ENCODE data around the gene ABCC1. TPM values are rescaled to one million over a fixed set of nuclear protein-coding genes. Genes with fewer than 3 reads are reported as not detected.

The ABCC1 gene
- total RNA-seq, 1 donor from 2014 or later: 49.8 TPM

DNA sequence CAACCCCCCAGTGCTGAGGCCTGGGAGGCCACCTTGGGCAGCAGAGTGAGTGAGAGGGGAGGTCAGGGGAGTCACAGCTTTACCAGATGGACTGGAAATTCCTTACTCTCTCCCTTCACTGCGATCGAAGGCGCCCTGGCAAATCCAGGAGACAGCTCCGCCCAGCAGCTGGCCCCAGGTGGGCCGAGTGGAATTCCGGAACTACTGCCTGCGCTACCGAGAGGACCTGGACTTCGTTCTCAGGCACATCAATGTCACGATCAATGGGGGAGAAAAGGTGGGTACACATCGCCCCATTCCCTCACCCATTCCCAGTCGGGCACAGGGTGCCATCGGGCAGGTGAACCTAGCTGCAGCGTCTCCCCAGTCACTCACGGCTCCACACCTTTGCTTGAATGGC, 182.2 kb downstream of the ABCC1 start:
- TF ChIP-seq, protein P1, sequence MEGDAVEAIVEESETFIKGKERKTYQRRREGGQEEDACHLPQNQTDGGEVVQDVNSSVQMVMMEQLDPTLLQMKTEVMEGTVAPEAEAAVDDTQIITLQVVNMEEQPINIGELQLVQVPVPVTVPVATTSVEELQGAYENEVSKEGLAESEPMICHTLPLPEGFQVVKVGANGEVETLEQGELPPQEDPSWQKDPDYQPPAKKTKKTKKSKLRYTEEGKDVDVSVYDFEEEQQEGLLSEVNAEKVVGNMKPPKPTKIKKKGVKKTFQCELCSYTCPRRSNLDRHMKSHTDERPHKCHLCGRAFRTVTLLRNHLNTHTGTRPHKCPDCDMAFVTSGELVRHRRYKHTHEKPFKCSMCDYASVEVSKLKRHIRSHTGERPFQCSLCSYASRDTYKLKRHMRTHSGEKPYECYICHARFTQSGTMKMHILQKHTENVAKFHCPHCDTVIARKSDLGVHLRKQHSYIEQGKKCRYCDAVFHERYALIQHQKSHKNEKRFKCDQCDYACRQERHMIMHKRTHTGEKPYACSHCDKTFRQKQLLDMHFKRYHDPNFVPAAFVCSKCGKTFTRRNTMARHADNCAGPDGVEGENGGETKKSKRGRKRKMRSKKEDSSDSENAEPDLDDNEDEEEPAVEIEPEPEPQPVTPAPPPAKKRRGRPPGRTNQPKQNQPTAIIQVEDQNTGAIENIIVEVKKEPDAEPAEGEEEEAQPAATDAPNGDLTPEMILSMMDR (IDR thresholded peaks at IDR 0.05): no peak
- peaks cover 79% of the 10 kb centered on the region for H3K36me3 Mint-ChIP-seq (ENCODE audit: low read depth)
- ATAC-seq (ENCODE audit: low read depth): no peak
- no peaks in the 10 kb centered on the region for H3K9me3 Mint-ChIP-seq
- ChIA-PET POLR2A (no interaction called here), CTCF (no interaction called here)
- intact Hi-C loops (cut with micrococcal nuclease): no loop called here
- no peaks in the 10 kb centered on the region for H3K27me3 Mint-ChIP-seq
- no peak overlapping the region for H3K4me3 Mint-ChIP-seq
- no peak overlapping the region for H3K27ac Mint-ChIP-seq
- peaks cover 4% of the 10 kb centered on the region for H3K4me1 Mint-ChIP-seq
- DNase-seq: no peak

DNA sequence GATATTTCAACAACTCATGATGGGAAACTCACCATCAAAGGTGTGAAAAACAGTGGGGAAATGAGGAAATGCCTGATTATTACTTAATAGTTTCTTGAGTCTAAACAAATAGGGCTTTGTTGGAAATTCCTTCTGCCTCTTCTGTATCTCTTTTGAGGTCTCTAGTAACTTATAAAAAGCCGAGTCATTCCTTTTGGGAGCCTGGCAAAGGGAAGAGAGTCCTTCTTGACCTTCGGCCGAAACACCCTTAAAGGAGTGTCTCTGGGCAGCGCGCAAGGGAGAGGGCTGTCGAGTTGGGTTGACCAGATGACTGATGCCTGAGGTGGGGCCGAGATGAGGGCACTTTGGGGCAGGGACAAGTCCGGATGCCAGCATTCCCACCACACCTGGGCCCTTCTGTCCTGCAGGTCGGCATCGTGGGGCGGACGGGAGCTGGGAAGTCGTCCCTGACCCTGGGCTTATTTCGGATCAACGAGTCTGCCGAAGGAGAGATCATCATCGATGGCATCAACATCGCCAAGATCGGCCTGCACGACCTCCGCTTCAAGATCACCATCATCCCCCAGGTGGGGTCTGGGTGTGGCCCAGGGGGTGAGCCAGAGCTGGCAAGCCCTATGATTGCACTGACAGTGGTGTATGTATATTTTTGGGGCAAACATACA, 184.7 kb downstream of the ABCC1 start:
- intact Hi-C loops (cut with micrococcal nuclease): no loop called here
- H3K4me3 Mint-ChIP-seq: no peak overlapping the region
- H3K9me3 Mint-ChIP-seq: no peaks in the 10 kb centered on the region
- DNase-seq: no peak
- peaks cover 85% of the 10 kb centered on the region for H3K36me3 Mint-ChIP-seq (ENCODE audit: low read depth)
- ChIA-PET POLR2A (no interaction called here), CTCF (interaction anchor here (0.6 kb wide), 1 partner anchor 313 kb away, joined by 3 read pairs; no protein-coding TSS in a partner anchor)
- TF ChIP-seq, protein P1 (IDR thresholded peaks at IDR 0.05): no peak
- H3K27me3 Mint-ChIP-seq: no peaks in the 10 kb centered on the region
- no peak overlapping the region for H3K27ac Mint-ChIP-seq
- ATAC-seq (ENCODE audit: low read depth): no peak
- no peaks in the 10 kb centered on the region for H3K4me1 Mint-ChIP-seq

DNA sequence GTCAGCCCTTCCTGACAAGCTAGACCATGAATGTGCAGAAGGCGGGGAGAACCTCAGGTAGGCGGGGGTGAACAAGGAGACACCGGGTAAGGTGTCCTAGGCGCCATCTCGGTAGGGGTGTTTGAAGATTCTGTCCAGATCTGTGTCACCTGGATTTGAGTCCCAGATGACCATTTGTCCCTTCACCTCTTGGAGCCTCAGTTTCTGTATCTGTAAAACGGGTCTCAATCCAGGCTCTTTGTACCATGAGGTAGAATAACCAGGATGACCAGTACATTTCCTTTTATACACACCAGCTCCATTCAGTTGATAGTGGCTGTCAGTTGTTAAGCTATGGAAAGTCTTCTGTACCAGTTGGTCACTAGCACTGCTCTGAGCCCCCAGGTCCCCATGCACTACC, 187.2 kb downstream of the ABCC1 start:
- Mint-ChIP-seq H3K27ac (no peak overlapping the region), H3K36me3 (ENCODE audit: low read depth) (peaks cover 91% of the 10 kb centered on the region), H3K27me3 (no peaks in the 10 kb centered on the region), H3K4me3 (no peak overlapping the region), H3K9me3 (no peaks in the 10 kb centered on the region), H3K4me1 (peaks cover 7% of the 10 kb centered on the region)
- intact Hi-C loops (cut with micrococcal nuclease): no loop called here
- CTCF ChIA-PET: no interaction called here
- ATAC-seq (ENCODE audit: low read depth) (no peak), DNase-seq (no peak)
- TF ChIP-seq, protein P1 (IDR thresholded peaks at IDR 0.05): no peak
- POLR2A ChIA-PET: interaction anchor here (0.7 kb wide), 1 partner anchor 123 kb away, joined by 3 read pairs; no protein-coding TSS in a partner anchor

DNA sequence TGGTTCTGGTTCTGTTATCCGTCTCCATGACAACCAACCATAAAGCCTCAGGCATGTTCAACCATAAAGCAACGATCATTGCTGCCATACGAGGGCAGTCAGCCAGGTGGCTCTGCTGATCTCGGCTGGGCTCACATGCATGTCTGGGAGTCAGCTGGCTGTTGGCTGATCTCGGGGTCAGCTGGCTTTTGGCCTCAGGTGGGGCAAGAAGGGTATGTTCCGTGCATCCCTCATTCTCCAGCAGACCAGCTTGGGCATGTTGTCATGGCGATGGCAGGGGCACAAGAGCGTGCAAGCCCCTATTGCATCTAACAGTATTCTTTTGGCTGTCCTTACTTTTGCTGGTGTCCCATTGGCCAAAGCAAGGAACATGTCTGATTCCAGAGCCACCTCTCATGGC, 187.7 kb downstream of the ABCC1 start:
- peaks cover 88% of the 10 kb centered on the region for H3K36me3 Mint-ChIP-seq (ENCODE audit: low read depth)
- CTCF ChIA-PET: no interaction called here

DNA sequence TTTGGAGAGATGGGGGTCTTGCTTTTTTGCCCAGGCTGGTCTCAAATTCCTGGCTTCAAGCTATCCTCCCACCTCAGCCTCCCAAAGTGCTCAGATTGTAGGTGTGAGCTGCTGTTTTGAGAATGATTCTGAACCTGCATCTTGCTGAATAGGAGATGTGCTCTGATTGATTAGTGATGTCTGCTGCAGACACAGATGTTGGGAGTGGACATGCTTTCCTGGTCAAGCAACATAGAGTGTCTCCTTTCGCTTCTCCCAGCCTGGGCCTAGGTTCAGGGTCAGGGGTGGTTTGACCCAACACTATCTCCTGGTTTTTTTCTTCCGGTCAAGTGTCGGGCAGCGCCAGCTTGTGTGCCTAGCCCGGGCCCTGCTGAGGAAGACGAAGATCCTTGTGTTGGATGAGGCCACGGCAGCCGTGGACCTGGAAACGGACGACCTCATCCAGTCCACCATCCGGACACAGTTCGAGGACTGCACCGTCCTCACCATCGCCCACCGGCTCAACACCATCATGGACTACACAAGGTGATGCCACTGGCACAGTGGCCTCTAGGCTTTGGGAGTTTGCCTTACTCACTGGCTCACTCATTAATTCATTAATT, 188.7 kb downstream of the ABCC1 start:
- intact Hi-C loops (cut with micrococcal nuclease): no loop called here

More for the DNA sequence above, 187.7 kb downstream of the ABCC1 start:
- TF ChIP-seq, protein P1 (IDR thresholded peaks at IDR 0.05): no peak
- no peaks in the 10 kb centered on the region for H3K9me3 Mint-ChIP-seq
- no peak for ATAC-seq (ENCODE audit: low read depth)
- DNase-seq: no peak
- intact Hi-C loops (cut with micrococcal nuclease): no loop called here
- no peak overlapping the region for H3K27ac Mint-ChIP-seq
- H3K27me3 Mint-ChIP-seq: no peaks in the 10 kb centered on the region
- H3K4me3 Mint-ChIP-seq: no peak overlapping the region
- POLR2A ChIA-PET: interaction anchor here (0.7 kb wide), 1 partner anchor 124 kb away, joined by 3 read pairs; no protein-coding TSS in a partner anchor
- peaks cover 7% of the 10 kb centered on the region for H3K4me1 Mint-ChIP-seq

More for the DNA sequence above, 188.7 kb downstream of the ABCC1 start:
- CTCF ChIA-PET: no interaction called here
- H3K27ac Mint-ChIP-seq: no peak overlapping the region
- TF ChIP-seq, protein P1 (IDR thresholded peaks at IDR 0.05): no peak
- DNase-seq (no peak), ATAC-seq (ENCODE audit: low read depth) (no peak)
- peaks cover 87% of the 10 kb centered on the region for H3K36me3 Mint-ChIP-seq (ENCODE audit: low read depth)
- H3K27me3 Mint-ChIP-seq: no peaks in the 10 kb centered on the region
- H3K4me1 Mint-ChIP-seq: peaks cover 9% of the 10 kb centered on the region
- H3K4me3 Mint-ChIP-seq: no peak overlapping the region
- POLR2A ChIA-PET: no interaction called here
- no peaks in the 10 kb centered on the region for H3K9me3 Mint-ChIP-seq

Data from activated B cell treated with CpG ODN at 0.5 μM for 24 hours (primary cell).